Esophagus squamous epithelium (tissue), 5 donors: ENCODE results near the gene LRRC59. TPM values are rescaled to one million over a fixed set of nuclear protein-coding genes. Genes with fewer than 3 reads are reported as not detected.
A peak's percentile ranks its signal among the peaks of the same experiment; 100 is the strongest.

Experiments
- DNase-seq: peaks from one replicate; lab custom pipeline; 2025; lab: John Stamatoyannopoulos, UW
- H3K27ac ChIP-seq, 4 donors: fragments of 200-600 bp; sonication (generic); one replicate each; pipeline ENCODE4 v1.5.1; 2016 to 2019; ENCODE audit warnings: mild to moderate bottlenecking in 1 of 4
- H3K27me3 ChIP-seq, 4 donors: fragments of 200-600 bp; sonication (generic); 1 replicate in 3 of 4; 2 replicates in 1 of 4; pipeline versions ENCODE4 v1.5.1 to v1.6.0; 2017 to 2021; ENCODE audit warnings: antibody characterized with exemption in 1 of 4
- H3K36me3 ChIP-seq, 3 donors: fragments of 200-600 bp; sonication (generic); one replicate each; pipeline ENCODE4 v1.5.1; 2016 to 2019
- H3K4me1 ChIP-seq, 3 donors: fragments of 200-600 bp; sonication (generic); one replicate each; pipeline ENCODE4 v1.5.1; 2017 to 2019
- H3K4me3 ChIP-seq, 4 donors: fragments of 200-600 bp; sonication (generic); 1 replicate in 3 of 4; 2 replicates in 1 of 4; pipeline ENCODE4 v1.5.1; 2016 to 2019; ENCODE audit warnings: mild to moderate bottlenecking in 2 of 4, moderate library complexity in 1 of 4
- H3K9me3 ChIP-seq, 3 donors: fragments of 200-600 bp; sonication (generic); one replicate each; pipeline ENCODE4 v1.5.1; 2016 to 2019
- CTCF ChIP-seq, 6 experiments: fragments of 450-650 bp in 4 of 6; fragments of 200-600 bp in 2 of 6; sonication (generic) in 2 of 6; IDR thresholded peaks; one replicate each; pipeline ENCODE4 v1.5.1; 2016 to 2019; ENCODE audit warnings: antibody characterized with exemption in 6 of 6, mild to moderate bottlenecking in 4 of 6, moderate library complexity in 4 of 6
- POLR2A ChIP-seq, 4 donors: fragments of 450-650 bp; IDR thresholded peaks; one replicate each; pipeline ENCODE4 v1.6.1; 2017; ENCODE audit warnings: antibody characterized with exemption in 4 of 4, mild to moderate bottlenecking in 4 of 4, moderate library complexity in 3 of 4
- WGBS, 2 donors: methylation state at CpG; one replicate each; pipeline ENCODE4 v1.1.5; 2018; 5-methylcytosine and 5-hydroxymethylcytosine counted together
- intact Hi-C: fragments of 100-400 bp; cut with DNase I; formaldehyde crosslinking; loops from one replicate; pipeline ENCODE4 v1.15.0; 2022
- total RNA-seq, 4 donors: library from RNA; depleted of rRNA; stranded (reverse); fragments of >200 nt; gene quantifications; one replicate each; pipeline ENCODE4 v1.1.0, GENCODE V29; 2016
- donor health status: DM: yes; HTN: yes; CAD: no.

Gene LRRC59
- total RNA-seq, 4 donors from 2014 or later = 63.4 to 136 (median 77.9) TPM

- no peaks in the 10 kb centered on the region for H3K9me3 ChIP-seq
- H3K36me3 ChIP-seq = peaks cover 20 to 73% (median 23%) of the 10 kb centered on the region in 3 donors
- intact Hi-C loops = no loop called here
- peaks cover 0 to 27% (median 5%) of the 10 kb centered on the region in 3 donors for H3K4me1 ChIP-seq
- WGBS, 2 donors = 63 to 72% methylated on average over 2 of the region's 4 CpGs
- no peak for TF ChIP-seq POLR2A (IDR thresholded peaks at IDR 0.05)
- no peak for TF ChIP-seq CTCF (IDR thresholded peaks at IDR 0.05)
- no peak overlapping the region for H3K27ac ChIP-seq
- DNase-seq = no peak
- no peak overlapping the region for H3K4me3 ChIP-seq
- no peaks in the 10 kb centered on the region for H3K27me3 ChIP-seq
These were observed 33.3 kb downstream of the LRRC59 start for GRCh38 chr17:50364061-50364458.

- TF ChIP-seq CTCF (IDR thresholded peaks at IDR 0.05) (no peak), POLR2A (IDR thresholded peaks at IDR 0.05) (no peak)
- 54 to 63% methylated on average over 6 of the region's 8 CpGs for WGBS, 2 donors
- no peak for DNase-seq
- no peak overlapping the region for H3K4me3 ChIP-seq
- H3K4me1 ChIP-seq = peaks cover 0 to 27% (median 5%) of the 10 kb centered on the region in 3 donors
- intact Hi-C loops = no loop called here
- H3K9me3 ChIP-seq = no peaks in the 10 kb centered on the region
- peaks cover 21 to 73% (median 22%) of the 10 kb centered on the region in 3 donors for H3K36me3 ChIP-seq
- no peaks in the 10 kb centered on the region for H3K27me3 ChIP-seq
- no peak overlapping the region for H3K27ac ChIP-seq
These were observed 33.9 kb downstream of the LRRC59 start for GRCh38 chr17:50363217-50364060.

GRCh38 chr17:50362661-50363060 is 34.7 kb downstream of the LRRC59 start:
- Histone ChIP-seq H3K27ac (no peak overlapping the region), H3K4me1 (peaks cover 0 to 27% (median 5%) of the 10 kb centered on the region in 3 donors), H3K36me3 (peaks cover 15 to 73% (median 25%) of the 10 kb centered on the region in 3 donors), H3K4me3 (no peak overlapping the region), H3K27me3 (no peaks in the 10 kb centered on the region), H3K9me3 (no peaks in the 10 kb centered on the region)
- 75 to 76% methylated on average over 7 of the region's 7 CpGs for WGBS, 2 donors
- DNase-seq = no peak
- intact Hi-C loops = no loop called here
- TF ChIP-seq POLR2A (IDR thresholded peaks at IDR 0.05) (no peak), CTCF (IDR thresholded peaks at IDR 0.05) (no peak)

- 19 to 30% methylated on average over 9 to 11 of the region's 11 CpGs for WGBS, 2 donors
- intact Hi-C loops = no loop called here
These were observed 35.5 kb downstream of the LRRC59 start for GRCh38 chr17:50361561-50362480.

More at GRCh38 chr17:50361561-50362480, 35.5 kb downstream of the LRRC59 start:
- Histone ChIP-seq H3K4me3 (no peak overlapping the region), H3K4me1 (peaks cover 0 to 27% (median 5%) of the 10 kb centered on the region in 3 donors), H3K36me3 (peaks cover 8 to 73% (median 23%) of the 10 kb centered on the region in 3 donors), H3K27ac (no peak overlapping the region), H3K27me3 (no peaks in the 10 kb centered on the region), H3K9me3 (no peaks in the 10 kb centered on the region)
- peak; percentile 45 to 81 (median 66) for TF ChIP-seq CTCF (IDR thresholded peaks at IDR 0.05)
- TF ChIP-seq POLR2A (IDR thresholded peaks at IDR 0.05) = no peak
- no peak for DNase-seq
